ENCODE data around the gene CECR2.
"Not testable (repeated sequence)": the region's sequence is repeated elsewhere in the genome, so short reads cannot be mapped to it uniquely, and the experiment has no call there.

CECR2 gene

GRCh38 chr22:17418890-17419324 lies 49.6 kb downstream of the CECR2 start:
- TF ChIP-seq, protein P1, sequence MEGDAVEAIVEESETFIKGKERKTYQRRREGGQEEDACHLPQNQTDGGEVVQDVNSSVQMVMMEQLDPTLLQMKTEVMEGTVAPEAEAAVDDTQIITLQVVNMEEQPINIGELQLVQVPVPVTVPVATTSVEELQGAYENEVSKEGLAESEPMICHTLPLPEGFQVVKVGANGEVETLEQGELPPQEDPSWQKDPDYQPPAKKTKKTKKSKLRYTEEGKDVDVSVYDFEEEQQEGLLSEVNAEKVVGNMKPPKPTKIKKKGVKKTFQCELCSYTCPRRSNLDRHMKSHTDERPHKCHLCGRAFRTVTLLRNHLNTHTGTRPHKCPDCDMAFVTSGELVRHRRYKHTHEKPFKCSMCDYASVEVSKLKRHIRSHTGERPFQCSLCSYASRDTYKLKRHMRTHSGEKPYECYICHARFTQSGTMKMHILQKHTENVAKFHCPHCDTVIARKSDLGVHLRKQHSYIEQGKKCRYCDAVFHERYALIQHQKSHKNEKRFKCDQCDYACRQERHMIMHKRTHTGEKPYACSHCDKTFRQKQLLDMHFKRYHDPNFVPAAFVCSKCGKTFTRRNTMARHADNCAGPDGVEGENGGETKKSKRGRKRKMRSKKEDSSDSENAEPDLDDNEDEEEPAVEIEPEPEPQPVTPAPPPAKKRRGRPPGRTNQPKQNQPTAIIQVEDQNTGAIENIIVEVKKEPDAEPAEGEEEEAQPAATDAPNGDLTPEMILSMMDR (IDR thresholded peaks at IDR 0.05), result no peak
- intact Hi-C loops (cut with DNase I; ENCODE audit: low total_unique reads), result no loop called here
- H3K27me3 ChIP-seq, result no peaks in the 10 kb centered on the region
- DNase-seq, result no peak
- no peaks in the 10 kb centered on the region for H3K4me1 ChIP-seq
- no peak overlapping the region for H3K4me3 ChIP-seq
- H3K27ac ChIP-seq, result no peak overlapping the region
- H3K36me3 ChIP-seq, result no peaks in the 10 kb centered on the region
- H3K9me3 ChIP-seq, result no peaks in the 10 kb centered on the region

- Histone ChIP-seq H3K4me3 (no peak overlapping the region), H3K9me3 (no peaks in the 10 kb centered on the region), H3K27me3 (no peaks in the 10 kb centered on the region), H3K36me3 (no peaks in the 10 kb centered on the region), H3K27ac (no peak overlapping the region), H3K4me1 (no peaks in the 10 kb centered on the region)
- no peak for DNase-seq
- TF ChIP-seq, protein P1 (IDR thresholded peaks at IDR 0.05), result no peak
- intact Hi-C loops (cut with DNase I; ENCODE audit: low total_unique reads), result no loop called here
Observed at GRCh38 chr22:17419348-17419747, 50.1 kb downstream of the CECR2 start.

DNA sequence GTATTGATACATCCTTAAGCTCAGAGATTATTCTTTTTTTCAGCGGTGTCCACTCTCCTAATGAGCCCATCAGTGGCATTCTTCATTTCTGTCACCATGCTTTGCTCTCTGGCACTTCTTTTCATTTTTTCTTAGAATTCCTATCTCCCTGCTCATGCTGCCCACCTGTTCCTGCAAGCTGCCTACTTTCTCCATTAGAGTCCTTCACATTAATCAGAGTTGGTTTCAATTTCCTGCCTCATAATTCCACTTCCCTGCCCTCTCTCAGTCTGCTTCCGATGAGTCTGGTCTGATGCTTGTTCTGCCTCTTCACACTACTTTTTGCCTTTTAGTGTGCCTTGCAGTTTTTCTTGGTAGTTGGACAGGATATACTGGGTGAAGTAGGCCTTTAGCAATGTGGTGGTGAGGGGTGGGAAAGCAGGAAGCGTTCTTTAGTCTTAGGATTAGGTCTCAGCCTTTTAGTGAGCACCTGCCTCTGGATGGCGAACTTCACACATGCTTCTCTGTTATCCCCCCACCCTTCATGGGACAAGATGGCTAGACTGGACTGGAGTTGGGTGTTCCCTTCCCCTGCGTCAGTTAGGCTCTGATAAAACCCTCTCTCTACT lies 53.6 kb downstream of the CECR2 start:
- no peak for DNase-seq
- Histone ChIP-seq H3K27ac (no peak overlapping the region), H3K36me3 (no peaks in the 10 kb centered on the region), H3K9me3 (no peaks in the 10 kb centered on the region), H3K27me3 (no peaks in the 10 kb centered on the region), H3K4me1 (no peaks in the 10 kb centered on the region), H3K4me3 (no peak overlapping the region)
- TF ChIP-seq, protein P1 (IDR thresholded peaks at IDR 0.05), result no peak
- intact Hi-C loops (cut with DNase I; ENCODE audit: low total_unique reads), result loop anchor here (10.0 kb wide), 1 partner anchor 78 kb away; no protein-coding TSS in a partner anchor

DNA sequence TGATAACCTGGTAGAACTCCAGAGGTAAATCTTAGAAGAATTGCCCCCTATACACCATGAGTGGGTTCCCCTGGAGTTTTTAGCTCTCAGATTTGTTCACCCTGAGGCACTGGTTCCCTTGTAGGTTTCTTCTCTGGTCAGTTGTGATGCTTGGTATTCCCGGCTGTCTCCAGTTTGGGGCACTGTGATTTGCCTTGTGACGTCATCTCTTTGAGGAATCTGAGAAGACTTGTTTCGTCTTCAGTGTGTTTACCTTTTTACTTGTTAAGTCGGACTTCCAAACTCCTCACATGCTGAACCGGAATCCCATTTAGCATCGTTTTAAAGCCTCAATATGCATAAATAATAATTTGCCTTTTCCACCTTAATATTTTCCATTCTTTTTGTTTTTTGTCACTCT lies 54.4 kb downstream of the CECR2 start:
- TF ChIP-seq, protein P1 (IDR thresholded peaks at IDR 0.05), result no peak
- H3K9me3 ChIP-seq, result no peaks in the 10 kb centered on the region
- no peaks in the 10 kb centered on the region for H3K4me1 ChIP-seq
- H3K36me3 ChIP-seq, result no peaks in the 10 kb centered on the region
- intact Hi-C loops (cut with DNase I; ENCODE audit: low total_unique reads), result loop anchor here (10.0 kb wide), 1 partner anchor 79 kb away; no protein-coding TSS in a partner anchor
- H3K4me3 ChIP-seq, result no peak overlapping the region
- no peak for DNase-seq
- H3K27ac ChIP-seq, result no peak overlapping the region
- H3K27me3 ChIP-seq, result no peaks in the 10 kb centered on the region

- not testable (repeated sequence) for H3K4me3 ChIP-seq, H3K4me1 ChIP-seq, DNase-seq, H3K27ac ChIP-seq, H3K9me3 ChIP-seq, H3K36me3 ChIP-seq, H3K27me3 ChIP-seq
- intact Hi-C loops (cut with DNase I; ENCODE audit: low total_unique reads), result loop anchor here (10.0 kb wide), 1 partner anchor 83 kb away; no protein-coding TSS in a partner anchor
Observed at GRCh38 chr22:17427528-17427927, 58.3 kb downstream of the CECR2 start.

- no peak overlapping the region for H3K4me3 ChIP-seq
- no peaks in the 10 kb centered on the region for H3K27me3 ChIP-seq
- DNase-seq, result no peak
- no peaks in the 10 kb centered on the region for H3K9me3 ChIP-seq
- H3K4me1 ChIP-seq, result no peaks in the 10 kb centered on the region
- no peaks in the 10 kb centered on the region for H3K36me3 ChIP-seq
- TF ChIP-seq, protein P1 (IDR thresholded peaks at IDR 0.05), result no peak
- intact Hi-C loops (cut with DNase I; ENCODE audit: low total_unique reads), result loop anchor here (10.0 kb wide), 1 partner anchor 85 kb away; no protein-coding TSS in a partner anchor
- no peak overlapping the region for H3K27ac ChIP-seq
Observed at GRCh38 chr22:17429516-17429915, 60.3 kb downstream of the CECR2 start.

All from tibial artery (tissue), 4 donors.